ENCODE data around the gene OLR1. TPM values are rescaled to one million over a fixed set of nuclear protein-coding genes. Genes with fewer than 3 reads are reported as not detected.

OLR1 gene
- total and polyA plus RNA-seq, 2 donors (not counting 3 experiments of a cell fraction or from before 2014, with no cell fraction given): not detected

DNA sequence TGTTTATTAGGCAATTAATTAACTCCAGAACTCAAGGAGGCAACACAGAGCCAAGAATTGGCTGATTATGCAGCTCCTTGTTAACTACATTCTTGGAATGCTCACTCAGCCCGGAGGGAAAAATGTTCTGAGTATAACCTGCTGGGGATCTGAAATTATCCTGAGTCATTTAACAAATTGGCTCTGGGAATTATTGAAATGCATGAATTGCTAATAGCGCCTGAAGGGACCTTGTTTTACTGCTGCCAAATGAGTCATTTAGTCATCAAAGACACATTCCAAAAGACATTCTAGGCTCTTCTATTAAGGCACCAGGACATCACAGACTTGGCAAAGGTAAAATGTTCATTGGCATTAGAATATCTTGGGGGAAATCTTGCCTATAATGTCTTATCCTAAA is 19.9 kb upstream of the OLR1 start:
- no peak overlapping the region for H3K27ac ChIP-seq (ENCODE audit: insufficient read depth, low read depth, low read length)
- no peaks in the 10 kb centered on the region for H3K79me2 ChIP-seq (ENCODE audit: control insufficient read depth, insufficient read depth, low read length)
- no TSS peak for BruUV-seq (replicated peaks)
- CTCF ChIA-PET: interaction anchor here (0.7 to 3.2 kb wide), 5 partner anchors 11 to 182 kb away, joined by 3 to 49 read pairs (median 6); no protein-coding TSS in a partner anchor
- FAIRE-seq (no peak), DNase-seq (ENCODE audit: low read depth, low spot score) (no peak)
- no peak overlapping the region for H2AFZ ChIP-seq (ENCODE audit: low read depth, low read length)
- no peaks in the 10 kb centered on the region for H4K20me1 ChIP-seq (replicated peaks; ENCODE audit: control insufficient read depth, extremely low read depth, insufficient read depth, low read length)
- dilution Hi-C loops (cut with MboI; ENCODE audit: extremely low pct_ligation_motif_present, low sequenced_read_pairs): no loop called here
- no peak overlapping the region for H3K4me2 ChIP-seq (ENCODE audit: insufficient read depth, low read length)
- H3K9me3 ChIP-seq (replicated peaks; ENCODE audit: control insufficient read depth, insufficient read depth, low read length): no peaks in the 10 kb centered on the region
- TF ChIP-seq MYC (IDR thresholded peaks at IDR 0.05; ENCODE audit: low read depth, low read length) (no peak), POLR2A (IDR thresholded peaks at IDR 0.05; ENCODE audit: low read depth, low read length) (no peak), POLR2AphosphoS5 (IDR thresholded peaks at IDR 0.05; ENCODE audit: insufficient read depth, low read depth, low read length) (no peak)
- TF ChIP-seq, protein P1, sequence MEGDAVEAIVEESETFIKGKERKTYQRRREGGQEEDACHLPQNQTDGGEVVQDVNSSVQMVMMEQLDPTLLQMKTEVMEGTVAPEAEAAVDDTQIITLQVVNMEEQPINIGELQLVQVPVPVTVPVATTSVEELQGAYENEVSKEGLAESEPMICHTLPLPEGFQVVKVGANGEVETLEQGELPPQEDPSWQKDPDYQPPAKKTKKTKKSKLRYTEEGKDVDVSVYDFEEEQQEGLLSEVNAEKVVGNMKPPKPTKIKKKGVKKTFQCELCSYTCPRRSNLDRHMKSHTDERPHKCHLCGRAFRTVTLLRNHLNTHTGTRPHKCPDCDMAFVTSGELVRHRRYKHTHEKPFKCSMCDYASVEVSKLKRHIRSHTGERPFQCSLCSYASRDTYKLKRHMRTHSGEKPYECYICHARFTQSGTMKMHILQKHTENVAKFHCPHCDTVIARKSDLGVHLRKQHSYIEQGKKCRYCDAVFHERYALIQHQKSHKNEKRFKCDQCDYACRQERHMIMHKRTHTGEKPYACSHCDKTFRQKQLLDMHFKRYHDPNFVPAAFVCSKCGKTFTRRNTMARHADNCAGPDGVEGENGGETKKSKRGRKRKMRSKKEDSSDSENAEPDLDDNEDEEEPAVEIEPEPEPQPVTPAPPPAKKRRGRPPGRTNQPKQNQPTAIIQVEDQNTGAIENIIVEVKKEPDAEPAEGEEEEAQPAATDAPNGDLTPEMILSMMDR (IDR thresholded peaks at IDR 0.05; ENCODE audit: extremely low read depth in 1 of 2, insufficient read depth in 1 of 2, low read depth in 1 of 2, low read length in 2 of 2): no peak
- no peaks in the 10 kb centered on the region for H3K4me1 ChIP-seq (ENCODE audit: control insufficient read depth, extremely low read depth, insufficient read depth, low read length)
- H3K36me3 ChIP-seq (ENCODE audit: control insufficient read depth in 2 of 2, extremely low read depth in 1 of 2, insufficient read depth in 2 of 2, low read length in 2 of 2): no peaks in the 10 kb centered on the region
- no peak overlapping the region for H3K4me3 ChIP-seq (replicated peaks in 1 of 3; ENCODE audit: insufficient read depth in 1 of 3, low read depth in 1 of 3, low read length in 3 of 3)
- peaks cover 0 to 3% of the 10 kb centered on the region in 2 experiments for H3K27me3 ChIP-seq (ENCODE audit: control insufficient read depth in 2 of 2, insufficient read depth in 2 of 2, low read length in 2 of 2)
- POLR2A ChIA-PET: no interaction called here
- H3K9ac ChIP-seq (replicated peaks; ENCODE audit: extremely low read depth, insufficient read depth, low read length): no peak overlapping the region
- no peaks in the 10 kb centered on the region for H3K9me1 ChIP-seq (replicated peaks; ENCODE audit: control insufficient read depth, extremely low read depth, insufficient read depth, low read length)
- intact Hi-C loops (cut with micrococcal nuclease): loop anchor here (2.0 kb wide), 1 partner anchor 159 kb away; no protein-coding TSS in a partner anchor

All from endothelial cell of umbilical vein (primary cell).